ENCODE data around the gene KRTAP10-3.
"Not testable (repeated sequence)": the region's sequence is repeated elsewhere in the genome, so short reads cannot be mapped to it uniquely, and the experiment has no call there.

KRTAP10-3 gene

DNA sequence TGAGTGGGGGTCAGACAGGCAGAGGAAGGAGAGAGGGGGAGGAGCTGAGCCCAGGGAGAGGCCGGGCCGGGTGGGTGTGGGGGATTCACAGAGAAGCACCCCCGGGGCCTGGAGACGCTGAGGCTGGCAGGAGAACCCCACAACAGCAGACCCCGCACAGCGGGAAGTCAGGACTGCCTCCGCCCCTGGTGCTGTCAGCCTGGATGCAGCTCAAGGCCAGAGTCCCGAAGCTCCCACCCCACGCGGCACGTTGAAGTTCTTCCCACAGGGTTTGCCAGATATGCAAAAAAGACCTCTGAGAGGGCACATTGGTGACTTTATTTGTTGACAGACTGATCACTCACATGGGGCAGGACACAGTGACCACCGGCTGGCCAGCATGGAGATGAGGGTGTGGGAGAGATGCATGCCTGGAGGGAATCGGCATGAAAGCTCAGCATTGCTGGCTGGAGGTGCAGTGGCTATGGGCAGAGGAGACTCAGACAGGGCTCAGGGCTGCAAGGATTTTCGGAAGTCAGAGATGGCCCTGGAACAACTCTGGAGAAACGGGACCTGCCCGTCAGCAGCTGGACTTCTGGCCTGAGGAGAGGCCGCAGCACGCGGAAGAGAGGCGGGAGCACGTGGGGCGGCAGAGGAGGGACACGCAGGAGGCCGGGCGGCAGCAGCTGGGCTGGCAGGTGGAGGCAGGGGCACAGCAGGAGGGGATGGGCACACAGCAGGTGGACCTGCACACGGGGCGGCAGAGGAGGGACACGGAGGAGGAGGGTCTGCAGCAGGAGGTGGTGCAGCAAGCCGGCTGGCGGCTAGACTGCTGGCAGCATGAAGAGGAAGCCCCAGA lies 885 bp downstream of the KRTAP10-3 start:
- ATAC-seq (replicated peaks; ENCODE audit: extremely low read depth, poor library complexity, severe bottlenecking): no peak
- Mint-ChIP-seq H3K4me3 (no peak overlapping the region), H3K9me3 (peaks cover 24% of the 10 kb centered on the region), H3K27me3 (no peaks in the 10 kb centered on the region), H3K4me1 (no peaks in the 10 kb centered on the region), H3K36me3 (ENCODE audit: insufficient read depth) (peaks cover 2% of the 10 kb centered on the region), H3K27ac (ENCODE audit: low read depth) (no peak overlapping the region)
- DNase-seq (ENCODE audit: low spot score in 2 of 2): no peak

DNA sequence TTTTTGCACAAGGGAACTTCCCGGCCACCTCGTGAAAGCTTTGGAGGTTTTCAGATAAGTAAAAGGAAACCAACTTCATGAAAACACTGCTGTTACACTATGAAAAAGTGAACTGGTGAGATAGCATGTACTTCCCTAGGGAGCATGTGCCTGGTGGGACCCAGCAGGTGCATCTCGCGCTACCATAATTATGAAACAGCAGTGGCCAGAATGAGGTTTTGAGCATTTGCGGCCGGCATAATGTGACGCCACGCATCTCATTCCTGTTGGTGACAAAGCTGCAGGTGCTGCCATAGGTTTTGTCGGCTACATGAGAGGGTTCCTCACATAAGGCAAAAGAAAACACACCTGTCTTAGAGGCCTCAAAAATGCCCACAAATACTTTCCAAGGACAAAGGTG lies 1.7 kb downstream of the KRTAP10-3 start:
- DNase-seq (ENCODE audit: low spot score in 2 of 2) (no peak), ATAC-seq (replicated peaks; ENCODE audit: extremely low read depth, poor library complexity, severe bottlenecking) (no peak)
- H3K27me3 Mint-ChIP-seq: no peaks in the 10 kb centered on the region
- H3K27ac Mint-ChIP-seq (ENCODE audit: low read depth): no peak overlapping the region
- H3K9me3 Mint-ChIP-seq: peaks cover 18% of the 10 kb centered on the region
- no peak overlapping the region for H3K4me3 Mint-ChIP-seq
- no peaks in the 10 kb centered on the region for H3K4me1 Mint-ChIP-seq
- peaks cover 2% of the 10 kb centered on the region for H3K36me3 Mint-ChIP-seq (ENCODE audit: insufficient read depth)

DNA sequence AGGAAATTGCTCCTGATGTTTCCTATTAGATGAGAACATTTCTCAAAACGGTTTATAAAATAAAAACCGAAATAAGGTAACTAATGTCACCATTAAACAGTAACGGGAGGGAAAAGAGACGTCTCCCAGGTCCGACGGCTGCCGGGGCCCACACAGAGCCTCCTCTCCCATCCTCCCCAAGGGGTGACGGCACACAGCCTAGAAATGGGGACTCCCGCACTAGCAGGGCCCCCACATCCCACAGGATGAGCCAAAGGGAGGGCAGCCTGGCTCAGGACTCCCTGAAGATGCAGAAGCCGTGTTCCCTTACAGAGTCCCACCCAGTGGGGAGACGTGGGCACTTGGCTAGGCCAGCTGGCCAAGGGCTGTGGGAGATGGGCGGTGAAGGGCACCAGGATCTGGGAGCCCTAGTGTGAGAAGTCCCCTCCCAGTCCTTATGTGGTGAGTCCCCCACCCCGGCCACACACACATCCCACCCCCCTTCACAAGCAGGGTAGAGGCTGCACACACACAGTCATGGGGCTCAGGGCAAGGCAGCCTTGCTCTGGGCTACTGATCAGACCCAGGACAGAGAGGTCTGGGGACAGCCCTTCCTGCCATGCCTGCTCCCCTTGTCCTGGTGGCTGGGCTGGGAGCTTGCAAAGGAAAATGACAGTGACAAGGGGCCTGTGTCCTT lies 3.3 kb downstream of the KRTAP10-3 start:
- H3K36me3 Mint-ChIP-seq (ENCODE audit: insufficient read depth): peaks cover 4% of the 10 kb centered on the region

DNA sequence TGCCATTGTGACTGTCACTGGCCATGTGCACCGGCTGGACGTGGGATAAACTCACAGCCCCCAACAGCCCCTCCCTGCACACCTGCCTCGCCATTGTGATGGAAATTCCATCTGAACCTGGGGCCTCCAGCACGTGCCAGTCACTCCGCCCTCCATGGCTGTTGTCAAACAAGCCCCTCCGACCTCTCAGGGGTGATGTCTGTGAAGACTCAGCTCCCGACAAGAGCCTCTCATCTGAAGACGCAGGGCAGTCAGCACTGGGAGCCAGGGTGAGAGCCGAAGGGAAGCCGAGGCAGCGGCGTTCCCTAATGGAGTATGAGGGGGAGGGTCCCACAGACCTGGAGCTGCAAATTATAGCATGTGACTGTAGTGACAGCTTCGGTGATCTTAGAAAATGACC lies 5.9 kb downstream of the KRTAP10-3 start:
- ATAC-seq (replicated peaks; ENCODE audit: extremely low read depth, poor library complexity, severe bottlenecking) (no peak), DNase-seq (ENCODE audit: low spot score in 2 of 2) (no peak)
- no peak overlapping the region for H3K4me3 Mint-ChIP-seq
- no peak overlapping the region for H3K27ac Mint-ChIP-seq (ENCODE audit: low read depth)
- peaks cover 4% of the 10 kb centered on the region for H3K36me3 Mint-ChIP-seq (ENCODE audit: insufficient read depth)
- H3K4me1 Mint-ChIP-seq: peaks cover 21% of the 10 kb centered on the region
- no peaks in the 10 kb centered on the region for H3K27me3 Mint-ChIP-seq
- H3K9me3 Mint-ChIP-seq: peaks cover 9% of the 10 kb centered on the region

More for the DNA sequence above, 3.3 kb downstream of the KRTAP10-3 start:
- peak overlapping the region; percentile 35 for H3K27ac Mint-ChIP-seq (ENCODE audit: low read depth)
- DNase-seq (ENCODE audit: low spot score in 2 of 2): no peak
- H3K27me3 Mint-ChIP-seq: no peaks in the 10 kb centered on the region
- peaks cover 12% of the 10 kb centered on the region for H3K9me3 Mint-ChIP-seq
- no peak for ATAC-seq (replicated peaks; ENCODE audit: extremely low read depth, poor library complexity, severe bottlenecking)
- no peak overlapping the region for H3K4me3 Mint-ChIP-seq
- peaks cover 7% of the 10 kb centered on the region for H3K4me1 Mint-ChIP-seq

- Mint-ChIP-seq H3K4me3 (no peak overlapping the region), H3K4me1 (peaks cover 27% of the 10 kb centered on the region), H3K27ac (ENCODE audit: low read depth) (no peak overlapping the region), H3K36me3 (ENCODE audit: insufficient read depth) (peaks cover 6% of the 10 kb centered on the region), H3K27me3 (no peaks in the 10 kb centered on the region), H3K9me3 (peaks cover 14% of the 10 kb centered on the region)
- DNase-seq (ENCODE audit: low spot score in 2 of 2): no peak
- ATAC-seq (replicated peaks; ENCODE audit: extremely low read depth, poor library complexity, severe bottlenecking): no peak
These were observed 6.5 kb downstream of the KRTAP10-3 start for GRCh38 chr21:44552136-44552535.

GRCh38 chr21:44551340-44551961 lies 7.1 kb downstream of the KRTAP10-3 start, which contains the start of gene KRTAP10-2:
KRTAP10-2 (minus strand) TSS chr21:44551505; CDS start chr21:44551458, 47 bp downstream.
- DNase-seq (ENCODE audit: low spot score in 2 of 2): no peak
- no peak for ATAC-seq (replicated peaks; ENCODE audit: extremely low read depth, poor library complexity, severe bottlenecking)
- Mint-ChIP-seq H3K27me3 (no peaks in the 10 kb centered on the region), H3K36me3 (ENCODE audit: insufficient read depth) (peaks cover 6% of the 10 kb centered on the region), H3K4me3 (no peak within 1 kb of the TSS), H3K27ac (ENCODE audit: low read depth) (peak within 1 kb of the TSS; percentile 57), H3K4me1 (peaks cover 33% of the 10 kb centered on the region), H3K9me3 (peaks cover 20% of the 10 kb centered on the region)

GRCh38 chr21:44550807-44551206 lies 7.8 kb downstream of the KRTAP10-3 start:
- peaks cover 33% of the 10 kb centered on the region for H3K4me1 Mint-ChIP-seq
- no peaks in the 10 kb centered on the region for H3K27me3 Mint-ChIP-seq
- H3K27ac Mint-ChIP-seq (ENCODE audit: low read depth): peak overlapping the region; percentile 57
- H3K9me3 Mint-ChIP-seq: peaks cover 20% of the 10 kb centered on the region
- H3K36me3 Mint-ChIP-seq (ENCODE audit: insufficient read depth): peaks cover 6% of the 10 kb centered on the region
- DNase-seq (ENCODE audit: low spot score in 2 of 2) (no peak), ATAC-seq (replicated peaks; ENCODE audit: extremely low read depth, poor library complexity, severe bottlenecking) (no peak)
- no peak overlapping the region for H3K4me3 Mint-ChIP-seq

DNA sequence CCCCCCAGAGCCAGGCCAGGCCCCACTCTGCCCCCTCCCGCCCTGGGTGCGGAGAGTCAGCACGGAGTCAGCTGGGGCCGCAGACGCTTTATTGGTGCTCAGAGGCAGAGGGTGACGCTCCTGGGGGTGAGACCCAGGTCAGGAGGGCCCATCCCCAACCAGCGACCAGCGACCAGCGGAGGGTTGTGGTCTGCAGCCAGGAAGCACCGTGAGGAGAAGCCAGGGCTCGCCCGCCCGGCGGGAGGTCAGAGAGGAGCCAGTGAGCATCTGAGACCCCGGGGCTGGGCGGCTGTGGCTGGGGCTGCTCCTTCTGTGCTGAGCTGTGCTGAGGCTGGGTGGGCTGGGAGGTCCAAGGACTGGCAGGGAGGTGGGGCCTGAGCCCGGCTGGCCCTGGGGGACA lies 8.3 kb downstream of the KRTAP10-3 start:
- peak overlapping the region; percentile 57 for H3K27ac Mint-ChIP-seq (ENCODE audit: low read depth)
- ATAC-seq (replicated peaks; ENCODE audit: extremely low read depth, poor library complexity, severe bottlenecking); H3K36me3 Mint-ChIP-seq (ENCODE audit: insufficient read depth); H3K27me3 Mint-ChIP-seq; H3K4me3 Mint-ChIP-seq; DNase-seq (ENCODE audit: low spot score in 2 of 2): not testable (repeated sequence)
- peaks cover 23% of the 10 kb centered on the region for H3K9me3 Mint-ChIP-seq
- peaks cover 33% of the 10 kb centered on the region for H3K4me1 Mint-ChIP-seq

DNA sequence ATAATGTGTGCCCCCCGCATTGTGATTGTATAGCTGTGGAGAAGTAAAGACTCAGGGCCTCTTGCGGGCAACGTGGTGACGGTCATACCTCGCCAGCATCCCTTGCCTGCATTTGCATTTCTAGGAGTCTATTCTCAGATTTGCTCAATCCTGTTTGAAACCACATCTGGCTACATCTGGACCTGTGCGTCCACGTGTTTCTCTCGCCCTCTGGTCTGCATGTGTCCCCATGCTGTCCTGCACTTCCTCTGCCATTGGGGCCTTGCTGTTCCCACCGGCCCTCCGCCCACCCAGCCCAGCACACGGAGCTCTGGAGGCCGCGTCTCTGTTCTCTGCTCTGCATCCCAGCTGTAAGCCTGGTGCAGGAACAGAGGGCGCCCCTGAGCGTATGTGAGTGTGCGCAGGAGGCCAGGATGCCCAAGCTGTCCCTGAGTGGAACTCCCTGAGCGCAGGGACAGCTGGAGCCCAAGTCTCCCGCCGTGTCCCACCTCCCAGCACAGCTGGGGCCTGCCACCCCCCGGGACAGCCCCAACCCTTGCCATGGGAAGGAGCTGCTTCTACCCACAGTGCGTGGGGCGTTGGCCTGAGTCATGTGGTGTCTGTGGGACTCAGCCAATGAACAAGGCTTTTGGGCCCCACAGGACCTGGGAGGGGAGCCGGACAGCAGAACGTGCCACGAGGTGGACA lies 8.9 kb downstream of the KRTAP10-3 start:
- peaks cover 33% of the 10 kb centered on the region for H3K4me1 Mint-ChIP-seq
- no peaks in the 10 kb centered on the region for H3K27me3 Mint-ChIP-seq
- peaks cover 23% of the 10 kb centered on the region for H3K9me3 Mint-ChIP-seq
- DNase-seq (ENCODE audit: low spot score in 2 of 2) (no peak), ATAC-seq (replicated peaks; ENCODE audit: extremely low read depth, poor library complexity, severe bottlenecking) (no peak)
- no peak overlapping the region for H3K4me3 Mint-ChIP-seq
- peaks cover 6% of the 10 kb centered on the region for H3K36me3 Mint-ChIP-seq (ENCODE audit: insufficient read depth)
- H3K27ac Mint-ChIP-seq (ENCODE audit: low read depth): no peak overlapping the region

- no peak overlapping the region for H3K4me3 Mint-ChIP-seq
- H3K9me3 Mint-ChIP-seq: peaks cover 23% of the 10 kb centered on the region
- H3K36me3 Mint-ChIP-seq (ENCODE audit: insufficient read depth): peaks cover 6% of the 10 kb centered on the region
- no peaks in the 10 kb centered on the region for H3K27me3 Mint-ChIP-seq
- H3K27ac Mint-ChIP-seq (ENCODE audit: low read depth): peak overlapping the region; percentile 90
- H3K4me1 Mint-ChIP-seq: peaks cover 33% of the 10 kb centered on the region
- no peak for ATAC-seq (replicated peaks; ENCODE audit: extremely low read depth, poor library complexity, severe bottlenecking)
- no peak for DNase-seq (ENCODE audit: low spot score in 2 of 2)
These were observed 9.7 kb downstream of the KRTAP10-3 start for GRCh38 chr21:44548922-44549321.

GRCh38 chr21:44548381-44548780 lies 10.2 kb downstream of the KRTAP10-3 start:
- Mint-ChIP-seq H3K9me3 (peaks cover 21% of the 10 kb centered on the region), H3K36me3 (ENCODE audit: insufficient read depth) (peaks cover 6% of the 10 kb centered on the region)

DNA sequence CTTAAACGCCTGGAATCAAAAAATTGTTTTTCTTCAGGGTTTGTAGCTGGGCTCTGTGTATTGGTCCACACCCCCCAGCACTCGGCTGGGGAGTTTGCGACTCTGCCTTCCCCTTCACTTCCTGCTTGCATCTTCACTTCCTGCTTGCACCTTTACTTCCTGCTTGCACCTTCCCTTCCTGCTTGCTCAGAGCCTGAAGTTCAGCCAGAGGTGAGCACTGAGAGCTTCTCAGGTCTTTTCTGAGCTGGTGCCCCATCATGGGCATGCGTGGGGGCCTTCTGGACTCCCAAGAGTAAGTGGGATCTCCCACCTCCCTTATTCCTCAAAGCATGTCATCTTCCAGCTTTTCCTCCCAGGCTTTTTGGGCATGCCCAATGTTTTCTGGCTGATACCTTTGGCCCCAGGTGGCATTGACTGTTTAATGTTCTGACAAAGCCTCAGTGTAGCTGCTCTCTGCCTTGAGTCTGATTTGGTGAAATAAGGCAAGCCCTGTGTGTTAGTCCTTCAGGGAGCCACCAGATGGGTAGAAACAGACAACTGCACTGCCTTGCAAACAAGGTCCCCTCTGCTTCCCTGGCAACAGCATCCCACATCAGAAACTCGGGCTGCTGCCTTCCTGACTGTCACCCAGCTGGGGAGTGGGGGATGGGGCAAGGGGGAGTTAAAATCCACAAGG lies 10.8 kb downstream of the KRTAP10-3 start:
- Mint-ChIP-seq H3K27ac (ENCODE audit: low read depth) (peak overlapping the region; percentile 90), H3K27me3 (no peaks in the 10 kb centered on the region), H3K4me1 (peaks cover 33% of the 10 kb centered on the region), H3K4me3 (peak overlapping the region; percentile 69), H3K9me3 (peaks cover 17% of the 10 kb centered on the region), H3K36me3 (ENCODE audit: insufficient read depth) (peaks cover 6% of the 10 kb centered on the region)
- DNase-seq (ENCODE audit: low spot score in 2 of 2) (peak in 1 of 2 donors; percentile 16), ATAC-seq (replicated peaks; ENCODE audit: extremely low read depth, poor library complexity, severe bottlenecking) (peak; percentile 86)

More at GRCh38 chr21:44548381-44548780, 10.2 kb downstream of the KRTAP10-3 start:
- DNase-seq (ENCODE audit: low spot score in 2 of 2): no peak
- peaks cover 33% of the 10 kb centered on the region for H3K4me1 Mint-ChIP-seq
- H3K27me3 Mint-ChIP-seq: no peaks in the 10 kb centered on the region
- H3K4me3 Mint-ChIP-seq: peak overlapping the region; percentile 69
- peak overlapping the region; percentile 90 for H3K27ac Mint-ChIP-seq (ENCODE audit: low read depth)
- no peak for ATAC-seq (replicated peaks; ENCODE audit: extremely low read depth, poor library complexity, severe bottlenecking)

Measured in central memory CD8-positive, alpha-beta T cell (primary cell).